Gastroesophageal sphincter (tissue), 4 donors: ENCODE measurements around the gene IST1. TPM values are rescaled to one million over a fixed set of nuclear protein-coding genes. Genes with fewer than 3 reads are reported as not detected.

Experiments
- ATAC-seq: fragments of 150-250 bp; one replicate; pipeline ENCODE4 v1.9.1; 2016; ENCODE audit warnings: mild to moderate bottlenecking, moderate library complexity
- H3K27ac ChIP-seq, 4 donors: fragments of 200-600 bp; sonication (generic) in 3 of 4; 1 replicate in 3 of 4; 2 replicates in 1 of 4; pipeline ENCODE4 v1.5.1; 2016 to 2019
- H3K27me3 ChIP-seq: fragments of 200-600 bp; sonication (generic); one replicate; pipeline ENCODE4 v1.5.1; 2019
- H3K36me3 ChIP-seq, 2 donors: fragments of 200-600 bp; sonication (generic); one replicate each; pipeline ENCODE4 v1.5.1; 2019; ENCODE audit warnings: control low read depth in 1 of 2
- H3K4me1 ChIP-seq, 3 donors: fragments of 200-600 bp; sonication (generic); 1 replicate in 2 of 3; 2 replicates in 1 of 3; pipeline ENCODE4 v1.5.1; 2016 to 2019; ENCODE audit warnings: control low read depth in 2 of 3
- H3K4me3 ChIP-seq, 2 donors: fragments of 200-600 bp; sonication (generic); one replicate each; pipeline ENCODE4 v1.5.1; 2019; ENCODE audit warnings: mild to moderate bottlenecking in 1 of 2, moderate library complexity in 1 of 2
- H3K9me3 ChIP-seq, 3 donors: fragments of 200-600 bp; sonication (generic); one replicate each; pipeline ENCODE4 v1.5.1; 2017 to 2019; ENCODE audit warnings: control low read depth in 2 of 3
- CTCF ChIP-seq, 4 experiments: fragments of 200-600 bp in 2 of 4; fragments of 450-650 bp in 2 of 4; sonication (generic) in 1 of 4; IDR thresholded peaks; one replicate each; pipeline ENCODE4 v1.5.1; 2017 to 2019; ENCODE audit warnings: antibody characterized with exemption in 4 of 4, mild to moderate bottlenecking in 2 of 4, moderate library complexity in 2 of 4
- EP300 ChIP-seq: sonication (generic); formaldehyde crosslinking; IDR thresholded peaks from one replicate; pipeline ENCODE4 v1.6.1; 2017; ENCODE audit warnings: antibody characterized with exemption, mild to moderate bottlenecking
- POLR2A ChIP-seq, 2 donors: fragments of 450-650 bp; IDR thresholded peaks; one replicate each; pipeline ENCODE4 v1.6.1; 2017; ENCODE audit warnings: antibody characterized with exemption in 2 of 2, mild to moderate bottlenecking in 2 of 2, moderate library complexity in 1 of 2
- POLR2AphosphoS5 ChIP-seq: sonication (generic); formaldehyde crosslinking; IDR thresholded peaks from one replicate; pipeline ENCODE4 v1.6.1; 2017; ENCODE audit warnings: antibody characterized with exemption
- WGBS, 2 donors: methylation state at CpG; one replicate each; pipeline ENCODE4 v1.1.5; 2018; ENCODE audit warnings: low coverage in 1 of 2; 5-methylcytosine and 5-hydroxymethylcytosine counted together
- total RNA-seq, 4 donors: library from RNA; depleted of rRNA; stranded (reverse); fragments of >200 nt; gene quantifications; one replicate each; pipeline ENCODE4 v1.1.0, GENCODE V29; 2016

IST1 gene
- total RNA-seq, 4 donors from 2014 or later = 156 to 202 (median 189) TPM

GRCh38 chr16:71854369-71854948 lies 40.9 kb upstream of the IST1 start:
- no peaks in the 10 kb centered on the region for H3K27me3 ChIP-seq
- peaks cover 0 to 75% of the 10 kb centered on the region in 2 donors for H3K36me3 ChIP-seq
- no peaks in the 10 kb centered on the region for H3K9me3 ChIP-seq
- H3K4me1 ChIP-seq = peaks cover 0 to 17% (median 0%) of the 10 kb centered on the region in 3 donors
- no peak overlapping the region for H3K27ac ChIP-seq
- no peak overlapping the region for H3K4me3 ChIP-seq
- 85 to 86% methylated on average over 2 to 3 of the region's 4 CpGs for WGBS, 2 donors
- no peak for ATAC-seq
- TF ChIP-seq POLR2AphosphoS5 = no peak
- TF ChIP-seq POLR2A (IDR thresholded peaks at IDR 0.05) = no peak
- no peak for TF ChIP-seq CTCF (IDR thresholded peaks at IDR 0.05)
- no peak for TF ChIP-seq EP300

GRCh38 chr16:71855937-71856662 lies 39.2 kb upstream of the IST1 start:
- no peak for TF ChIP-seq POLR2AphosphoS5
- no peak for TF ChIP-seq CTCF (IDR thresholded peaks at IDR 0.05)
- TF ChIP-seq EP300 = no peak
- TF ChIP-seq POLR2A (IDR thresholded peaks at IDR 0.05) = no peak
- Histone ChIP-seq H3K9me3 (no peaks in the 10 kb centered on the region), H3K27ac (no peak overlapping the region), H3K27me3 (no peaks in the 10 kb centered on the region), H3K36me3 (peaks cover 0 to 75% of the 10 kb centered on the region in 2 donors), H3K4me1 (peaks cover 0 to 20% (median 0%) of the 10 kb centered on the region in 3 donors), H3K4me3 (no peak overlapping the region)
- no peak for ATAC-seq
- 79 to 94% methylated on average over 2 to 3 of the region's 5 CpGs for WGBS, 2 donors

- peaks cover 0 to 74% of the 10 kb centered on the region in 2 donors for H3K36me3 ChIP-seq
- peak overlapping the region in 3 of 4 donors; percentile 44 to 59 (median 50) for H3K27ac ChIP-seq
- TF ChIP-seq CTCF (IDR thresholded peaks at IDR 0.05) (no peak), POLR2AphosphoS5 (no peak), POLR2A (IDR thresholded peaks at IDR 0.05) (no peak), EP300 (no peak)
- no peaks in the 10 kb centered on the region for H3K27me3 ChIP-seq
- WGBS, 2 donors = 93 to 95% methylated on average over 12 to 21 of the region's 32 CpGs
- no peaks in the 10 kb centered on the region for H3K9me3 ChIP-seq
- H3K4me3 ChIP-seq = no peak overlapping the region
- ATAC-seq = no peak
- H3K4me1 ChIP-seq = peaks cover 0 to 16% (median 0%) of the 10 kb centered on the region in 3 donors
Observed at GRCh38 chr16:71859762-71860521, 35.4 kb upstream of the IST1 start.

- no peak for ATAC-seq
- peaks cover 0 to 7% (median 0%) of the 10 kb centered on the region in 3 donors for H3K4me1 ChIP-seq
- no peak overlapping the region for H3K27ac ChIP-seq
- no peak overlapping the region for H3K4me3 ChIP-seq
- 100% methylated on average over 1 of the region's 5 CpGs; no CpG with 5 or more reads in 1 of the 2 donors for WGBS, 2 donors
- peaks cover 0 to 82% of the 10 kb centered on the region in 2 donors for H3K36me3 ChIP-seq
- H3K27me3 ChIP-seq = no peaks in the 10 kb centered on the region
- H3K9me3 ChIP-seq = no peaks in the 10 kb centered on the region
- TF ChIP-seq POLR2AphosphoS5 (no peak), POLR2A (IDR thresholded peaks at IDR 0.05) (no peak), CTCF (IDR thresholded peaks at IDR 0.05) (no peak), EP300 (no peak)
Observed at GRCh38 chr16:71863995-71864394, 31.3 kb upstream of the IST1 start.
